Type B pancreatic cell (in vitro differentiated cells): ENCODE measurements around the gene LEF1. TPM values are rescaled to one million over a fixed set of nuclear protein-coding genes. Genes with fewer than 3 reads are reported as not detected.
A peak's percentile ranks its signal among the peaks of the same experiment; 100 is the strongest.

Source experiments
- DNase-seq: peaks from one replicate; pipeline ENCODE4 v3.0.0; 2021; ENCODE audit warnings: mixed read lengths; ENCODE audit not compliant: unreplicated experiment; ENCODE audit errors: extremely low spot score
- H3K27ac Mint-ChIP-seq: 2 replicates; pipeline ENCODE4 v1.8.0; 2021; ENCODE audit warnings: mild to moderate bottlenecking, mixed read lengths
- H3K27me3 Mint-ChIP-seq: 2 replicates; pipeline ENCODE4 v1.8.0; 2021; ENCODE audit warnings: mixed read lengths
- H3K36me3 Mint-ChIP-seq: 2 replicates; pipeline ENCODE4 v1.8.0; 2021; ENCODE audit warnings: mixed read lengths
- H3K4me1 Mint-ChIP-seq: one replicate; pipeline ENCODE4 v1.8.0; 2021; ENCODE audit warnings: mixed read lengths; ENCODE audit not compliant: unreplicated experiment
- H3K4me3 Mint-ChIP-seq: 2 replicates; pipeline ENCODE4 v1.8.0; 2021; ENCODE audit warnings: mild to moderate bottlenecking, mixed read lengths
- H3K9me3 Mint-ChIP-seq: 2 replicates; pipeline ENCODE4 v1.8.0; 2021; ENCODE audit warnings: mixed read lengths
- total RNA-seq: library from RNA; stranded (reverse); gene quantifications from 2 replicates; pipeline ENCODE4 v1.2.1, GENCODE V29; 2021; ENCODE audit warnings: low replicate concordance
- TF ChIP-seq, protein P1 (sequence below): fragments of 200-600 bp; sonication (generic); conservative IDR thresholded peaks from 2 replicates; pipeline ENCODE4 v1.5.0; 2021; ENCODE audit warnings: antibody characterized with exemption, mild to moderate bottlenecking

LEF1 gene
- total RNA-seq, 1 donor from 2014 or later, result 66.1 TPM

GRCh38 chr4:108030332-108030731, 138.4 kb downstream of the LEF1 start:
- H3K9me3 Mint-ChIP-seq, result no peaks in the 10 kb centered on the region
- H3K4me1 Mint-ChIP-seq, result peaks cover 39% of the 10 kb centered on the region
- TF ChIP-seq, protein P1, sequence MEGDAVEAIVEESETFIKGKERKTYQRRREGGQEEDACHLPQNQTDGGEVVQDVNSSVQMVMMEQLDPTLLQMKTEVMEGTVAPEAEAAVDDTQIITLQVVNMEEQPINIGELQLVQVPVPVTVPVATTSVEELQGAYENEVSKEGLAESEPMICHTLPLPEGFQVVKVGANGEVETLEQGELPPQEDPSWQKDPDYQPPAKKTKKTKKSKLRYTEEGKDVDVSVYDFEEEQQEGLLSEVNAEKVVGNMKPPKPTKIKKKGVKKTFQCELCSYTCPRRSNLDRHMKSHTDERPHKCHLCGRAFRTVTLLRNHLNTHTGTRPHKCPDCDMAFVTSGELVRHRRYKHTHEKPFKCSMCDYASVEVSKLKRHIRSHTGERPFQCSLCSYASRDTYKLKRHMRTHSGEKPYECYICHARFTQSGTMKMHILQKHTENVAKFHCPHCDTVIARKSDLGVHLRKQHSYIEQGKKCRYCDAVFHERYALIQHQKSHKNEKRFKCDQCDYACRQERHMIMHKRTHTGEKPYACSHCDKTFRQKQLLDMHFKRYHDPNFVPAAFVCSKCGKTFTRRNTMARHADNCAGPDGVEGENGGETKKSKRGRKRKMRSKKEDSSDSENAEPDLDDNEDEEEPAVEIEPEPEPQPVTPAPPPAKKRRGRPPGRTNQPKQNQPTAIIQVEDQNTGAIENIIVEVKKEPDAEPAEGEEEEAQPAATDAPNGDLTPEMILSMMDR, result peak; percentile 73
- H3K27ac Mint-ChIP-seq, result no peak overlapping the region
- DNase-seq, result no peak
- peaks cover 35% of the 10 kb centered on the region for H3K36me3 Mint-ChIP-seq
- H3K27me3 Mint-ChIP-seq, result no peaks in the 10 kb centered on the region
- H3K4me3 Mint-ChIP-seq, result no peak overlapping the region

DNA sequence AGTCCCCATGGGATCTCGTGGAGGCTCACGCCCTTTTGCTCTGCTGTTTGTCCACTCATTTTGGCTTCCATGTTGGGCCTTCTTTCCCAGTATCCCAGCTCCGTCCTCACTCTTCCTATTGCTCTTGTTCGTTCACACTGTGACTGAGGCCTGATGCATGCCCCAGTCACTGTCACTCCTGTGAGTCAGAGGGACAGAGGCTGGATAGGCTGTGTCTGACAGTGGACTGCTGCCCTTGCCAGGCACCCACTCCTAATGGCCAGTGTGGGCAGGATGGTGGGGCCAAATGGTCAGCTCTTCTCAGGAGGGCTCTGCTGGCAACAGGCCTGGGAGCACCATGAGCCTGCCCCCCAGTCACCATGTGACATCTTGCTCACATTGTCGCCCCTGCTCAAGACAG, 139.0 kb downstream of the LEF1 start:
- Mint-ChIP-seq H3K36me3 (peaks cover 38% of the 10 kb centered on the region), H3K9me3 (no peaks in the 10 kb centered on the region), H3K27me3 (no peaks in the 10 kb centered on the region), H3K4me3 (no peak overlapping the region), H3K27ac (no peak overlapping the region), H3K4me1 (peaks cover 36% of the 10 kb centered on the region)
- TF ChIP-seq, protein P1, result no peak
- DNase-seq, result no peak

GRCh38 chr4:108029016-108029720, 139.6 kb downstream of the LEF1 start:
- TF ChIP-seq, protein P1, result no peak
- no peak for DNase-seq
- Mint-ChIP-seq H3K4me3 (no peak overlapping the region), H3K36me3 (peaks cover 41% of the 10 kb centered on the region), H3K27ac (no peak overlapping the region), H3K4me1 (peaks cover 36% of the 10 kb centered on the region), H3K27me3 (no peaks in the 10 kb centered on the region), H3K9me3 (no peaks in the 10 kb centered on the region)

DNA sequence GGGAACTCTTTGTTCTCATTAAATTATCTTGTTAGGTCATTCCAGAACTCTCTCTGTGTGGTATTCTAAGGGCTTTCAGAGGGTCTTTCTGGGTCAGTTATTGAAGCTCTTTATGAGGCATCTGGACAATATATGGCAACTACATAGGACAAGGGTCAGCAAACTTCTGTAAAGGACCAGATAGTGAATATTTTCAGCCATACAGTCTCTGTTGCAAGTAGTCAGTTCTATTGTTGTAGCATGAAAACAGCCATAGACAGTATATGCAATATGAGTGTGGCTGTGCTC, 143.9 kb downstream of the LEF1 start:
- H3K36me3 Mint-ChIP-seq, result peaks cover 31% of the 10 kb centered on the region
- H3K4me3 Mint-ChIP-seq, result no peak overlapping the region
- H3K4me1 Mint-ChIP-seq, result peaks cover 29% of the 10 kb centered on the region
- no peak overlapping the region for H3K27ac Mint-ChIP-seq
- no peak for DNase-seq
- TF ChIP-seq, protein P1, result no peak
- H3K27me3 Mint-ChIP-seq, result no peaks in the 10 kb centered on the region
- no peaks in the 10 kb centered on the region for H3K9me3 Mint-ChIP-seq

DNA sequence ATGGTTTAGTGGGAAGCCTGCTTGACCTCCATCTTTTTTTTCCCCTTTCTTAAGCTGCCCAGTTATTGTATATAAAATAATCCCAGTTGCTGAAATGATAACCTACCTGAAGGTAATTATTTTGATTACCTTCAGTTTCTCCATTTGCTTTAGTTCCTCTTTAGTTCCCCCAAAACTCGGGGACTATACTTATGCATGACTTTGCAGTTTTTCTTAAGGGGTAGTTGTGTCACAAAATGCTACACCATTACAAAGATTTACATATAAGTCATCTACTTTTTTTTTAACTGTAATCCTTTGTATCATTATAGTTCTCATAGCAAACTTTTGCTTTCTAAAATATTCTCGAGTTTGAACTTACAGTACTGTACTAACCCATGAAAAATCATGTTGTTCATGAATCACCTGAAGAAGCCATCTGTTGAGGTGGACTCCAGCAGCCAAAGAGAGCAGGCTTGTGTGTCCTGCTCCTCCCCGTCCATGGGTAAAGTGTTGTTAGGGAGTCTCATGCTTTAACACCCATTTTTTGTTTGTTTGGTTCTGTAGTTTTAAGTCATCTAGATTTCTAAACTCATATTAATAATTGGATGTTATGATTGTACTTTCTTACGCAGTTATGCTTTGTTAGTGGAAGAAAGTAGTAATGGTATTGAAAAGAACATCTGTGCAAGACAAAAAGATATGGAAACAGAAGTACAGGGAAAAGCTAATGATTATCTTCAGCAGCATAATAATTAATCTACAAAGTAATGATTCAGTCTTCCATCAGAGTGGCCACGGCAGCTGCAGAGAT, 144.5 kb downstream of the LEF1 start:
- Mint-ChIP-seq H3K27ac (no peak overlapping the region), H3K27me3 (no peaks in the 10 kb centered on the region), H3K4me3 (no peak overlapping the region), H3K36me3 (peaks cover 27% of the 10 kb centered on the region), H3K4me1 (peaks cover 26% of the 10 kb centered on the region), H3K9me3 (no peaks in the 10 kb centered on the region)
- no peak for DNase-seq
- TF ChIP-seq, protein P1, result no peak
